A549 (cell line): ENCODE results near the gene TBC1D2B.

Source experiments
- CBX2 ChIP-seq: fragments of 200-600 bp; sonication (generic); IDR thresholded peaks from 2 replicates; pipeline ENCODE4 v1.6.1; 2016; ENCODE audit warnings: low read depth, mild to moderate bottlenecking, borderline replicate concordance
- CEBPB ChIP-seq, 2 experiments: fragments of >200 bp in 1 of 2; sonication (Bioruptor Twin) in 1 of 2; formaldehyde crosslinking in 1 of 2; IDR thresholded peaks; 2 replicates each; pipeline ENCODE4 v1.6.1; 2012 to 2016
- EP300 ChIP-seq, 2 experiments: fragments of >200 bp; sonication (Bioruptor Twin); formaldehyde crosslinking; IDR thresholded peaks; 2 replicates in 1 of 2; 3 replicates in 1 of 2; pipeline ENCODE4 v1.6.1; 2016 to 2017
- KDM1A ChIP-seq: fragments of 200-600 bp; sonication (generic); IDR thresholded peaks from 2 replicates; pipeline ENCODE4 v1.6.1; 2016; ENCODE audit warnings: low read depth, mild to moderate bottlenecking
- NR3C1 ChIP-seq: fragments of >200 bp; sonication (Bioruptor Twin); formaldehyde crosslinking; IDR thresholded peaks from 3 replicates; pipeline ENCODE4 v1.6.1; 2017
- POLR2A ChIP-seq: IDR thresholded peaks from 2 replicates; pipeline ENCODE4 v1.6.1; 2012; ENCODE audit warnings: mild to moderate bottlenecking, low read length
- SMC3 ChIP-seq: fragments of >200 bp; sonication (Bioruptor Twin); formaldehyde crosslinking; IDR thresholded peaks from 3 replicates; pipeline ENCODE4 v1.6.1; 2018; ENCODE audit warnings: inconsistent platforms
- ZSCAN20 ChIP-seq: fragments of 250-450 bp; sonication (Bioruptor Pico); IDR thresholded peaks from 2 replicates; pipeline ENCODE4 v1.8.0; 2022; ENCODE audit warnings: mild to moderate bottlenecking, moderate library complexity
- TF ChIP-seq, protein P1 (sequence below): fragments of >200 bp; sonication (Bioruptor Twin); formaldehyde crosslinking; IDR thresholded peaks from 3 replicates; pipeline ENCODE4 v1.5.1; 2016
- TF ChIP-seq, protein P2 (sequence below): fragments of 250-450 bp; sonication (Bioruptor Pico); IDR thresholded peaks from 2 replicates; pipeline ENCODE4 v1.5.0; 2021; ENCODE audit warnings: mild to moderate bottlenecking, moderate library complexity, borderline replicate concordance

DNA sequence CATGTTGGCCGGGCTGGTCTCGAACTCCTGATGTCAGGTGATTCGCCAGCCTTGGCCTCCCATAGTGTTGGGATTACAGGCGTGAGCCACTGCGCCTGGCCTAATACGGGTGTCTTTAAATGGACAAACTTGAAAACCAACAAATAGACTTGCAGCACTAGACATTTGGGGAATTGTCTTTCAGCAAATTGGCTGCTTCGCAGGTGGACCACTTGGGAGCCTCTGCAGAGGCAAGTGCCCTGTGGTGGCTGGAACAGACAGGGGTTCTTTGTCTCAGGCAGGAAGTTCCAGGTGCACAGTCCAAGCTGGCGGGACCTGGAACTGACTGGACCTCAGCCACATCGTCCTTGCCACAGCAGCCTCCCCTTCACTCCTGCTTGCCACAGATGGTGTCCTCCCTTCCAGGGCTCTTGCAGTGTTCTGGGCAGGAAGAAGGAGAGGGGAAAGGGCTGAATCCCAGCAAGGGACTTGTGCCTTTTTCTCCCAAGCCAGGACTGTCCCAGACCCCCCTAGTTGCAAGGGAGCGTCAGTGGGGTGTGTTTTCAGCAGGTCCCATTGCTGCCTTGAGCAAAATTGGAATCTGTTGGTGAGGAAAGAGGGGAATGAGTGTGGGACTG is 94.3 kb downstream of the TBC1D2B start:
- TF ChIP-seq NR3C1 (no peak), SMC3 (no peak), ZSCAN20 (CRISPR knock-in tag) (no peak), CEBPB (IDR thresholded peaks at IDR 0.05) (no peak), CBX2 (no peak), POLR2A (no peak), EP300 (IDR thresholded peaks at IDR 0.05) (no peak), KDM1A (no peak)
- TF ChIP-seq, protein P1, sequence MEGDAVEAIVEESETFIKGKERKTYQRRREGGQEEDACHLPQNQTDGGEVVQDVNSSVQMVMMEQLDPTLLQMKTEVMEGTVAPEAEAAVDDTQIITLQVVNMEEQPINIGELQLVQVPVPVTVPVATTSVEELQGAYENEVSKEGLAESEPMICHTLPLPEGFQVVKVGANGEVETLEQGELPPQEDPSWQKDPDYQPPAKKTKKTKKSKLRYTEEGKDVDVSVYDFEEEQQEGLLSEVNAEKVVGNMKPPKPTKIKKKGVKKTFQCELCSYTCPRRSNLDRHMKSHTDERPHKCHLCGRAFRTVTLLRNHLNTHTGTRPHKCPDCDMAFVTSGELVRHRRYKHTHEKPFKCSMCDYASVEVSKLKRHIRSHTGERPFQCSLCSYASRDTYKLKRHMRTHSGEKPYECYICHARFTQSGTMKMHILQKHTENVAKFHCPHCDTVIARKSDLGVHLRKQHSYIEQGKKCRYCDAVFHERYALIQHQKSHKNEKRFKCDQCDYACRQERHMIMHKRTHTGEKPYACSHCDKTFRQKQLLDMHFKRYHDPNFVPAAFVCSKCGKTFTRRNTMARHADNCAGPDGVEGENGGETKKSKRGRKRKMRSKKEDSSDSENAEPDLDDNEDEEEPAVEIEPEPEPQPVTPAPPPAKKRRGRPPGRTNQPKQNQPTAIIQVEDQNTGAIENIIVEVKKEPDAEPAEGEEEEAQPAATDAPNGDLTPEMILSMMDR, result no peak
- TF ChIP-seq, protein P2, sequence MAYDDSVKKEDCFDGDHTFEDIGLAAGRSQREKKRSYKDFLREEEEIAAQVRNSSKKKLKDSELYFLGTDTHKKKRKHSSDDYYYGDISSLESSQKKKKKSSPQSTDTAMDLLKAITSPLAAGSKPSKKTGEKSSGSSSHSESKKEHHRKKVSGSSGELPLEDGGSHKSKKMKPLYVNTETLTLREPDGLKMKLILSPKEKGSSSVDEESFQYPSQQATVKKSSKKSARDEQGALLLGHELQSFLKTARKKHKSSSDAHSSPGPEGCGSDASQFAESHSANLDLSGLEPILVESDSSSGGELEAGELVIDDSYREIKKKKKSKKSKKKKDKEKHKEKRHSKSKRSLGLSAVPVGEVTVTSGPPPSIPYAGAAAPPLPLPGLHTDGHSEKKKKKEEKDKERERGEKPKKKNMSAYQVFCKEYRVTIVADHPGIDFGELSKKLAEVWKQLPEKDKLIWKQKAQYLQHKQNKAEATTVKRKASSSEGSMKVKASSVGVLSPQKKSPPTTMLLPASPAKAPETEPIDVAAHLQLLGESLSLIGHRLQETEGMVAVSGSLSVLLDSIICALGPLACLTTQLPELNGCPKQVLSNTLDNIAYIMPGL (CRISPR knock-in tag), result no peak
